GM12878 (cell line): ENCODE results near the gene ANXA4. TPM values are rescaled to one million over a fixed set of nuclear protein-coding genes. Genes with fewer than 3 reads are reported as not detected.

Experiments
- ATAC-seq: fragments of 200-7000 bp; cut with Tn5 transposase; 3 replicates; pipeline ENCODE4 v1.9.1; 2020; ENCODE audit warnings: mild to moderate bottlenecking, moderate library complexity
- BruUV-seq: library from RNA; stranded (reverse); fragments of 400-500 nt; replicated peaks from 2 replicates; lab custom pipeline; 2021; lab: Mats Ljungman, UMichigan
- CTCF ChIA-PET: fragments of 300-600 bp; sonication (Branson Sonifier 250); formaldehyde crosslinking; extraction: SDS; loops from one replicate; lab custom pipeline; 2021; ENCODE audit warnings: inconsistent platforms; lab: Yijun Ruan, JAX
- POLR2A ChIA-PET: fragments of 350-600 bp; formaldehyde crosslinking; extraction: SDS; loops from one replicate; lab custom pipeline; 2021; ENCODE audit warnings: inconsistent platforms; lab: Charles Lee
- RAD21 ChIA-PET: fragments of 300-600 bp; sonication (Branson Sonifier 250); formaldehyde crosslinking; loops from one replicate; lab custom pipeline; 2023; ENCODE audit warnings: antibody characterized with exemption; ENCODE audit not compliant: unreplicated experiment; lab: Charles Lee
- SMC1A ChIA-PET: fragments of 300-600 bp; sonication (Branson Sonifier 250); formaldehyde crosslinking; loops from one replicate; lab custom pipeline; 2023; ENCODE audit not compliant: unreplicated experiment, uncharacterized antibody; lab: Charles Lee
- DNase-seq: peaks from one replicate; pipeline ENCODE4 v3.0.0-alpha.2; 2011; ENCODE audit warnings: low read depth, low spot score
- FAIRE-seq: peaks from 3 replicates; lab custom pipeline; 2011; peaks lifted over from hg19 to GRCh38; lab: Jason Lieb, UNC
- H2AFZ ChIP-seq: 2 replicates; pipeline ENCODE4 v1.6.0; 2011; ENCODE audit warnings: low read depth, low read length, control low read depth; ENCODE audit not compliant: control insufficient read depth
- H3K27ac ChIP-seq: 2 replicates; pipeline ENCODE4 v1.5.1; 2011; ENCODE audit warnings: control low read depth; ENCODE audit not compliant: control insufficient read depth, insufficient read depth
- H3K27me3 ChIP-seq, 2 experiments: replicated peaks in 1 of 2; 2 replicates each; pipeline versions ENCODE4 v1.6.0 to v1.6.1; 2011; ENCODE audit warnings: low read length in 1 of 2; ENCODE audit not compliant: control insufficient read depth in 2 of 2, insufficient read depth in 2 of 2
- H3K36me3 ChIP-seq, 2 experiments: 2 replicates each; pipeline ENCODE4 v1.5.1; 2011; ENCODE audit warnings: low read length in 1 of 2; ENCODE audit not compliant: control insufficient read depth in 2 of 2, insufficient read depth in 2 of 2
- H3K4me1 ChIP-seq: 2 replicates; pipeline ENCODE4 v1.6.1; 2011; ENCODE audit warnings: mild to moderate bottlenecking, low read length, moderate library complexity, mixed read lengths; ENCODE audit not compliant: control insufficient read depth, insufficient read depth
- H3K4me2 ChIP-seq: 2 replicates; pipeline ENCODE4 v1.6.0; 2011; ENCODE audit warnings: control low read depth; ENCODE audit not compliant: control insufficient read depth, insufficient read depth
- H3K4me3 ChIP-seq: fragments of 200-600 bp; sonication (generic); 2 replicates; pipeline ENCODE4 v1.5.1; 2016
- H3K79me2 ChIP-seq: 2 replicates; pipeline ENCODE4 v1.6.0; 2011; ENCODE audit warnings: low read length; ENCODE audit not compliant: control insufficient read depth, insufficient read depth
- H3K9ac ChIP-seq: 2 replicates; pipeline ENCODE4 v1.8.0; 2011; ENCODE audit warnings: low read length, control low read depth, mixed read lengths; ENCODE audit not compliant: control insufficient read depth, insufficient read depth
- H3K9me3 ChIP-seq: replicated peaks from 3 replicates; pipeline ENCODE4 v1.5.1; 2011; ENCODE audit warnings: mild to moderate bottlenecking, low read length; ENCODE audit not compliant: control insufficient read depth, insufficient read depth
- H4K20me1 ChIP-seq: 2 replicates; pipeline ENCODE4 v1.6.0; 2011; ENCODE audit not compliant: control insufficient read depth, insufficient read depth
- CHD2 ChIP-seq: IDR thresholded peaks from 2 replicates; pipeline ENCODE4 v1.6.1; 2011; ENCODE audit warnings: low read depth, low read length, improper control_type of control experiment, borderline replicate concordance
- FOXM1 ChIP-seq: IDR thresholded peaks from 2 replicates; pipeline ENCODE4 v1.6.1; 2012; ENCODE audit warnings: low read depth, mild to moderate bottlenecking, inconsistent platforms, low read length, moderate library complexity
- GABPA ChIP-seq: IDR thresholded peaks from 2 replicates; pipeline ENCODE4 v1.6.1; 2014; ENCODE audit warnings: antibody characterized with exemption, low read depth, mild to moderate bottlenecking, inconsistent platforms
- GATAD2B ChIP-seq: fragments of 450-650 bp; conservative IDR thresholded peaks from 2 replicates; pipeline ENCODE4 v1.6.1; 2017; ENCODE audit warnings: low read depth, mild to moderate bottlenecking, moderate library complexity
- HCFC1 ChIP-seq: fragments of 150-350 bp; IDR thresholded peaks from 2 replicates; pipeline ENCODE4 v1.6.1; 2014; ENCODE audit warnings: low read length
- IKZF2 ChIP-seq, 2 experiments: fragments of 450-650 bp; IDR thresholded peaks; 2 replicates each; pipeline ENCODE4 v1.6.1; 2017; ENCODE audit warnings: mild to moderate bottlenecking in 2 of 2, moderate library complexity in 2 of 2
- IRF4 ChIP-seq: IDR thresholded peaks from 2 replicates; pipeline ENCODE4 v1.6.1; 2011; ENCODE audit warnings: low read depth, low read length
- KLF5 ChIP-seq: fragments of 450-650 bp; IDR thresholded peaks from 2 replicates; pipeline ENCODE4 v1.6.1; 2014; ENCODE audit warnings: mild to moderate bottlenecking; ENCODE audit not compliant: partially characterized antibody
- MYB ChIP-seq: fragments of 150-350 bp; IDR thresholded peaks from 2 replicates; pipeline ENCODE4 v1.6.1; 2014; ENCODE audit warnings: mild to moderate bottlenecking, low read depth, low read length, borderline replicate concordance
- MYC ChIP-seq: IDR thresholded peaks from 2 replicates; pipeline ENCODE4 v1.6.1; 2011; ENCODE audit warnings: mild to moderate bottlenecking, low read length, moderate library complexity, inconsistent platforms; ENCODE audit not compliant: insufficient read depth, insufficient replicate concordance, insufficient read length, severe bottlenecking
- NFIC ChIP-seq: IDR thresholded peaks from 2 replicates; pipeline ENCODE4 v1.6.1; 2012; ENCODE audit warnings: low read depth, mild to moderate bottlenecking, inconsistent platforms, low read length, moderate library complexity
- NR2F1 ChIP-seq: fragments of 450-650 bp; conservative IDR thresholded peaks from 2 replicates; pipeline ENCODE4 v1.6.1; 2017; ENCODE audit warnings: mild to moderate bottlenecking
- RAD51 ChIP-seq: fragments of 450-650 bp; IDR thresholded peaks from 2 replicates; pipeline ENCODE4 v1.6.1; 2016; ENCODE audit warnings: moderate library complexity, mild to moderate bottlenecking, inconsistent platforms
- RBBP5 ChIP-seq: fragments of 200-600 bp; sonication (generic); conservative IDR thresholded peaks from 2 replicates; pipeline ENCODE4 v1.6.1; 2016
- RCOR1 ChIP-seq: conservative IDR thresholded peaks from 2 replicates; pipeline ENCODE4 v1.6.1; 2012; ENCODE audit warnings: low read depth, low read length, improper control_type of control experiment
- SIN3A ChIP-seq: IDR thresholded peaks from 2 replicates; pipeline ENCODE4 v1.6.1; 2012; ENCODE audit warnings: low read depth, low read length, improper control_type of control experiment
- SPI1 ChIP-seq: IDR thresholded peaks from 2 replicates; pipeline ENCODE4 v1.6.1; 2011; ENCODE audit warnings: low read depth, mild to moderate bottlenecking, low read length, moderate library complexity, borderline replicate concordance; ENCODE audit not compliant: insufficient read depth
- SREBF1 ChIP-seq: IDR thresholded peaks from 2 replicates; pipeline ENCODE4 v1.6.1; 2012; ENCODE audit warnings: mild to moderate bottlenecking, low read length
- SUZ12 ChIP-seq: fragments of 200-600 bp; sonication (generic); IDR thresholded peaks from one replicate; pipeline ENCODE4 v1.6.1; 2018; ENCODE audit warnings: antibody characterized with exemption, mild to moderate bottlenecking; ENCODE audit not compliant: unreplicated experiment
- TAF1 ChIP-seq: IDR thresholded peaks from 2 replicates; pipeline ENCODE4 v1.6.1; 2011; ENCODE audit warnings: mild to moderate bottlenecking, low read depth, low read length, borderline replicate concordance
- WGBS: methylation state at CpG from one replicate; pipeline ENCODE4 v1.1.6; 2016; ENCODE audit warnings: low lambda C conversion rate; ENCODE audit not compliant: insufficient replicate concordance, insufficient coverage; ENCODE audit errors: missing lambda C conversion rate; 5-methylcytosine and 5-hydroxymethylcytosine counted together
- in situ Hi-C: fragments of 300-500 bp; cut with MboI; formaldehyde crosslinking; loops from 9 replicates; pipeline ENCODE4 v1.14.3; 2018; ENCODE audit warnings: mixed read lengths
- intact Hi-C: fragments of 100-400 bp; cut with micrococcal nuclease; formaldehyde crosslinking; loops from one replicate; pipeline ENCODE4 v1.14.2; 2022; ENCODE audit not compliant: unreplicated experiment
- polyA plus RNA-seq, 11 experiments: library from polyadenylated mRNA; depleted of rRNA in 4 of 11; unstranded in 6 of 11; stranded (reverse) in 5 of 11; fragments of >200 nt; fragmentation: Nextera tagmentation in 4 of 11; fragmentation: Illumina TruSeq in 1 of 11; extraction: Ambion mirVana in 4 of 11; extraction: Trizol in 1 of 11; gene quantifications; 1 replicate in 1 of 11; 2 replicates in 10 of 11; pipeline versions ENCODE4 v1.2.1 to v1.2.3, GENCODE V29; 2011 to 2016; ENCODE audit warnings: inconsistent platforms in 2 of 11, missing spikeins in 2 of 11, low read depth in 1 of 11
- total RNA-seq, 4 experiments: library from RNA; depleted of rRNA in 3 of 4; stranded (reverse); fragments of >200 nt in 3 of 4; fragmentation: Illumina TruSeq in 1 of 4; extraction: Trizol in 1 of 4; gene quantifications; 2 replicates each; pipeline versions ENCODE4 v1.2.1 to v1.2.3, GENCODE V29; 2013 to 2021
- TF ChIP-seq, protein P1 (sequence below): IDR thresholded peaks from 2 replicates; pipeline ENCODE4 v1.6.1; 2011; ENCODE audit warnings: low read depth, low read length, improper control_type of control experiment, borderline replicate concordance
- TF ChIP-seq, protein P2 (sequence below): fragments of 450-650 bp; IDR thresholded peaks from 2 replicates; pipeline ENCODE4 v1.6.1; 2016; ENCODE audit warnings: mild to moderate bottlenecking

The ANXA4 gene
- total and polyA plus RNA-seq, 10 of the 15 experiments (the other 5 are each of a cell fraction or from before 2014, with no cell fraction given) = 16.3 to 97.2 (median 71.0) TPM

DNA sequence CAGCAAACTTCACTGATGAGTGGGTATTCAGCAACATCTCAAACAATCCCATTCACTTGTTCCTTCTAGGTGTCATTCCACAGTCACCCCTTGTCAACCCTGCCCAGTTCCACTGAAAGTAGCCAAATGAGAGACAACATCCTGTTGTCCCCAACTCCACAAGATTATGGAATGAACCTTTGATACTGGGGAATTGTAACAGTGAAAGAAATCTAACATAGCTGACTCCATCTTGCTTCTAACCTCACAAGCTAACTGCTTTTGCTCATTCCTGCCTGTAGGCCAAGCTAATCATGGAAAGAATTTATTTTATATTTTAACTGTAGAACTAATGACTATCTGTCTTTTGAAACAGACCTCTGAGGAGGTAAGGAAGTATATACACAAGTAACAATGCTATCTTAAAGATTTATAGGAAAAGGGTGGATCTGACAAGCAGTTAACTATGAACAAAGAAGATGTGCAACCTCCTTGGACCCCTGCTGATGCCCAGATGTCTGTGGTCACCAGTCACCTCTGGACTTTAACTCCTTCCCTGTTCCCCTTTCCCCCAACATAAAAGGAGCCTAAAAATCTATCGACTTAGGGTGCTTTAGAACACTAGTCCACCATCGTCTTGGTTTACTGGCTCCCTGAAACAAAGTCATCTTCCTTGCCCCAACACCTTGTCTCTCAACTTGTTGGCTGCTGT, 6.9 kb upstream of the ANXA4 start:
- FAIRE-seq (no peak), ATAC-seq (peak; percentile 55), DNase-seq (no peak)
- no peak overlapping the region for H3K27ac ChIP-seq
- in situ Hi-C loops = no loop called here
- no peaks in the 10 kb centered on the region for H3K79me2 ChIP-seq
- H3K4me1 ChIP-seq = peaks cover 20% of the 10 kb centered on the region
- H3K36me3 ChIP-seq = no peaks in the 10 kb centered on the region
- intact Hi-C loops = no loop called here
- ChIA-PET CTCF (interaction anchor here (0.8 to 4.0 kb wide), 9 partner anchors 9 to 86 kb away, joined by 3 to 44 read pairs (median 4); no protein-coding TSS in a partner anchor), SMC1A (interaction anchor here (0.6 to 5.1 kb wide), 18 partner anchors 10 to 174 kb away, joined by 3 to 62 read pairs (median 4); no protein-coding TSS in a partner anchor), RAD21 (interaction anchor here (1.0 to 2.9 kb wide), 9 partner anchors 9 to 94 kb away, joined by 3 to 20 read pairs (median 4); no protein-coding TSS in a partner anchor), POLR2A (interaction anchor here (0.6 to 5.5 kb wide), 5 partner anchors 10 to 331 kb away, joined by 3 to 27 read pairs (median 5); no protein-coding TSS in a partner anchor)
- no peaks in the 10 kb centered on the region for H3K27me3 ChIP-seq
- H3K4me2 ChIP-seq = 0 out of 2 replicates have a peak overlapping the region, but pooled peaks have one; percentile 28
- WGBS = 0% methylated on average over 2 of the region's 2 CpGs
- H4K20me1 ChIP-seq = no peaks in the 10 kb centered on the region
- H3K9me3 ChIP-seq = no peaks in the 10 kb centered on the region
- no peak overlapping the region for H3K9ac ChIP-seq
- H3K4me3 ChIP-seq = no peak overlapping the region
- BruUV-seq = no TSS peak
- H2AFZ ChIP-seq = peak overlapping the region; percentile 11
- TF ChIP-seq NFIC (peak; percentile 38; the same call in 1 of the 2 replicates), IKZF2 (IDR thresholded peaks at IDR 0.05) (0 out of 4 replicates have a peak, but pooled peaks of 1 of the 2 experiments have one; percentile 9), SIN3A (no peak), MYC (no peak), GATAD2B (no peak), NR2F1 (no peak), RBBP5 (no peak), TAF1 (no peak), IRF4 (peak; percentile 72), RCOR1 (no peak), RAD51 (no peak), SPI1 (peak; percentile 89), GABPA (no peak), SREBF1 (no peak), HCFC1 (no peak), SUZ12 (no peak), CHD2 (no peak), KLF5 (no peak), MYB (no peak), FOXM1 (no peak)
- TF ChIP-seq, protein P1, sequence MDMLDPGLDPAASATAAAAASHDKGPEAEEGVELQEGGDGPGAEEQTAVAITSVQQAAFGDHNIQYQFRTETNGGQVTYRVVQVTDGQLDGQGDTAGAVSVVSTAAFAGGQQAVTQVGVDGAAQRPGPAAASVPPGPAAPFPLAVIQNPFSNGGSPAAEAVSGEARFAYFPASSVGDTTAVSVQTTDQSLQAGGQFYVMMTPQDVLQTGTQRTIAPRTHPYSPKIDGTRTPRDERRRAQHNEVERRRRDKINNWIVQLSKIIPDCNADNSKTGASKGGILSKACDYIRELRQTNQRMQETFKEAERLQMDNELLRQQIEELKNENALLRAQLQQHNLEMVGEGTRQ = no peak
- TF ChIP-seq, protein P2, sequence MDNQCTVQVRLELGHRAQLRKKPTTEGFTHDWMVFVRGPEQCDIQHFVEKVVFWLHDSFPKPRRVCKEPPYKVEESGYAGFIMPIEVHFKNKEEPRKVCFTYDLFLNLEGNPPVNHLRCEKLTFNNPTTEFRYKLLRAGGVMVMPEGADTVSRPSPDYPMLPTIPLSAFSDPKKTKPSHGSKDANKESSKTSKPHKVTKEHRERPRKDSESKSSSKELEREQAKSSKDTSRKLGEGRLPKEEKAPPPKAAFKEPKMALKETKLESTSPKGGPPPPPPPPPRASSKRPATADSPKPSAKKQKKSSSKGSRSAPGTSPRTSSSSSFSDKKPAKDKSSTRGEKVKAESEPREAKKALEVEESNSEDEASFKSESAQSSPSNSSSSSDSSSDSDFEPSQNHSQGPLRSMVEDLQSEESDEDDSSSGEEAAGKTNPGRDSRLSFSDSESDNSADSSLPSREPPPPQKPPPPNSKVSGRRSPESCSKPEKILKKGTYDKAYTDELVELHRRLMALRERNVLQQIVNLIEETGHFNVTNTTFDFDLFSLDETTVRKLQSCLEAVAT = no peak
